ENCODE measurements around the gene ALDH3B1.

- TF ChIP-seq SMC3 (IDR thresholded peaks at IDR 0.05; ENCODE audit: borderline replicate concordance, low read length) (no peak), RFX5 (IDR thresholded peaks at IDR 0.05; ENCODE audit: low read depth, low read length) (no peak)
These were observed 11.2 kb downstream of the ALDH3B1 start for GRCh38 chr11:68021167-68021787.
